H9 (cell line): Measurements from ENCODE around the gene GRIN2D. TPM values are rescaled to one million over a fixed set of nuclear protein-coding genes. Genes with fewer than 3 reads are reported as not detected.
A peak's percentile ranks its signal among the peaks of the same experiment; 100 is the strongest.

Experiments used
- DNase-seq: peaks from one replicate; pipeline ENCODE4 v3.0.0-alpha.2; 2017
- H2AFZ ChIP-seq: one replicate; pipeline ENCODE4 v1.6.1; 2013; ENCODE audit warnings: mild to moderate bottlenecking, low read length, control low read depth, moderate library complexity
- H2AK5ac ChIP-seq: 2 replicates; pipeline ENCODE4 v1.6.1; 2013; ENCODE audit warnings: low read length, control low read depth, mixed read lengths; ENCODE audit not compliant: insufficient read length
- H2BK120ac ChIP-seq: one replicate; pipeline ENCODE4 v1.6.1; 2013; ENCODE audit warnings: low read depth, mild to moderate bottlenecking, low read length, control low read depth, inconsistent platforms; ENCODE audit not compliant: poor library complexity, severe bottlenecking
- H2BK12ac ChIP-seq: 2 replicates; pipeline ENCODE4 v1.6.1; 2013; ENCODE audit warnings: low read length, control low read depth, mixed read lengths, low read depth; ENCODE audit not compliant: insufficient read length
- H2BK15ac ChIP-seq: 2 replicates; pipeline ENCODE4 v1.6.1; 2013; ENCODE audit warnings: low read depth, low read length, control low read depth
- H2BK20ac ChIP-seq: one replicate; pipeline ENCODE4 v1.6.1; 2013; ENCODE audit warnings: low read depth, mild to moderate bottlenecking, low read length, control low read depth, inconsistent platforms; ENCODE audit not compliant: poor library complexity, severe bottlenecking
- H2BK5ac ChIP-seq: 2 replicates; pipeline ENCODE4 v1.6.1; 2013; ENCODE audit warnings: low read length, control low read depth, mixed read lengths; ENCODE audit not compliant: insufficient read length
- H3K14ac ChIP-seq: 2 replicates; pipeline ENCODE4 v1.6.1; 2013; ENCODE audit warnings: low read length, control low read depth; ENCODE audit not compliant: insufficient read depth
- H3K18ac ChIP-seq: 2 replicates; pipeline ENCODE4 v1.6.1; 2013; ENCODE audit warnings: low read depth, mild to moderate bottlenecking, mixed read lengths, low read length, control low read depth; ENCODE audit not compliant: insufficient read length
- H3K23ac ChIP-seq: 2 replicates; pipeline ENCODE4 v1.6.1; 2013; ENCODE audit warnings: low read length, control low read depth, mixed read lengths, low read depth; ENCODE audit not compliant: insufficient read length
- H3K23me2 ChIP-seq: 2 replicates; pipeline ENCODE4 v1.6.1; 2013; ENCODE audit warnings: low read depth, mild to moderate bottlenecking, mixed read lengths, low read length, control low read depth; ENCODE audit not compliant: insufficient read length, poor library complexity, severe bottlenecking
- H3K27ac ChIP-seq: 2 replicates; pipeline ENCODE4 v1.5.1; 2013; ENCODE audit warnings: low read length, control low read depth, mixed read lengths, low read depth; ENCODE audit not compliant: insufficient read length
- H3K27me3 ChIP-seq: 2 replicates; pipeline ENCODE4 v1.6.1; 2013; ENCODE audit warnings: low read length, control low read depth, inconsistent platforms; ENCODE audit not compliant: insufficient read depth
- H3K4ac ChIP-seq: 2 replicates; pipeline ENCODE4 v1.6.1; 2013; ENCODE audit warnings: low read depth, mild to moderate bottlenecking, control low read depth, inconsistent platforms, low read length, moderate library complexity
- H3K4me1 ChIP-seq: 2 replicates; pipeline ENCODE4 v1.6.1; 2013; ENCODE audit warnings: low read length, control low read depth, inconsistent platforms; ENCODE audit not compliant: insufficient read depth
- H3K4me2 ChIP-seq: 2 replicates; pipeline ENCODE4 v1.6.1; 2013; ENCODE audit warnings: low read length, control low read depth, mixed read lengths; ENCODE audit not compliant: insufficient read length, insufficient read depth
- H3K56ac ChIP-seq: 2 replicates; pipeline ENCODE4 v1.6.1; 2013; ENCODE audit warnings: low read depth, mild to moderate bottlenecking, mixed read lengths, low read length, control low read depth; ENCODE audit not compliant: insufficient read length
- H3K79me1 ChIP-seq: 2 replicates; pipeline ENCODE4 v1.6.1; 2013; ENCODE audit warnings: low read depth, mild to moderate bottlenecking, moderate library complexity, low read length, control low read depth, inconsistent platforms; ENCODE audit not compliant: insufficient read depth, poor library complexity, severe bottlenecking
- H3K79me2 ChIP-seq: 2 replicates; pipeline ENCODE4 v1.6.1; 2013; ENCODE audit warnings: low read length, control low read depth, inconsistent platforms; ENCODE audit not compliant: insufficient read depth
- H3K9ac ChIP-seq: 2 replicates; pipeline ENCODE4 v1.6.1; 2013; ENCODE audit warnings: low read length, control low read depth, mixed read lengths; ENCODE audit not compliant: insufficient read length; ENCODE audit errors: extremely low read depth
- H3K9me3 ChIP-seq: one replicate; pipeline ENCODE4 v1.6.1; 2013; ENCODE audit warnings: low read depth, low read length, inconsistent platforms; ENCODE audit not compliant: control insufficient read depth
- H3T11ph ChIP-seq: one replicate; pipeline ENCODE4 v1.6.1; 2013; ENCODE audit warnings: mild to moderate bottlenecking, low read length, control low read depth, inconsistent platforms
- H4K20me1 ChIP-seq: one replicate; pipeline ENCODE4 v1.6.1; 2013; ENCODE audit not compliant: control insufficient read depth, insufficient read length, insufficient read depth
- H4K5ac ChIP-seq: 2 replicates; pipeline ENCODE4 v1.6.1; 2013; ENCODE audit warnings: low read depth, mild to moderate bottlenecking, mixed read lengths, low read length, control low read depth; ENCODE audit not compliant: insufficient read length
- H4K8ac ChIP-seq: replicated peaks from 2 replicates; pipeline ENCODE4 v1.6.1; 2013; ENCODE audit warnings: low read length, control low read depth, mixed read lengths, low read depth; ENCODE audit not compliant: insufficient read length
- H4K91ac ChIP-seq: 2 replicates; pipeline ENCODE4 v1.6.1; 2013; ENCODE audit warnings: low read depth, mild to moderate bottlenecking, moderate library complexity, mixed read lengths, low read length, control low read depth; ENCODE audit not compliant: insufficient read length
- H3K27ac Mint-ChIP-seq, 3 experiments: 2 replicates in 2 of 3; 3 replicates in 1 of 3; pipeline ENCODE4 v1.8.0; 2020 to 2021; ENCODE audit warnings: mixed read lengths in 3 of 3, mild to moderate bottlenecking in 1 of 3, moderate library complexity in 1 of 3
- H3K27me3 Mint-ChIP-seq: 2 replicates; pipeline ENCODE4 v1.8.0; 2021; ENCODE audit warnings: low read depth, mild to moderate bottlenecking, moderate library complexity, mixed read lengths
- H3K36me3 Mint-ChIP-seq, 3 experiments: 2 replicates in 2 of 3; 3 replicates in 1 of 3; pipeline ENCODE4 v1.8.0; 2020 to 2021; ENCODE audit warnings: low read depth in 3 of 3, mixed read lengths in 3 of 3; ENCODE audit not compliant: insufficient read depth in 1 of 3
- H3K4me1 Mint-ChIP-seq, 2 experiments: 2 replicates each; pipeline ENCODE4 v1.8.0; 2020; ENCODE audit warnings: mixed read lengths in 2 of 2
- H3K4me3 Mint-ChIP-seq, 2 experiments: 2 replicates in 1 of 2; 3 replicates in 1 of 2; pipeline ENCODE4 v1.8.0; 2020 to 2021; ENCODE audit warnings: mild to moderate bottlenecking in 2 of 2, mixed read lengths in 2 of 2, moderate library complexity in 1 of 2
- H3K9me3 Mint-ChIP-seq, 2 experiments: 2 replicates in 1 of 2; 3 replicates in 1 of 2; pipeline ENCODE4 v1.8.0; 2020; ENCODE audit warnings: mild to moderate bottlenecking in 2 of 2, mixed read lengths in 2 of 2, moderate library complexity in 1 of 2
- CTCF ChIP-seq: fragments of 200-600 bp; sonication (generic); conservative IDR thresholded peaks from 3 replicates; pipeline ENCODE4 v1.8.0; 2021; ENCODE audit warnings: antibody characterized with exemption, mild to moderate bottlenecking
- WGBS: extraction: QIAGEN DNeasy Blood & Tissue Kit; methylation state at CpG from one replicate; pipeline ENCODE4 v1.1.7; 2013; ENCODE audit warnings: missing lambda C conversion rate, low lambda C conversion rate, mixed read lengths; ENCODE audit not compliant: insufficient read length; ENCODE audit errors: extremely low coverage; 5-methylcytosine and 5-hydroxymethylcytosine counted together
- long read RNA-seq: library from polyadenylated mRNA; unstranded; transcript quantifications from one replicate; pipeline ENCODE4 v2.0.0, GENCODE V29; 2020
- total RNA-seq: library from RNA; stranded (reverse); gene quantifications from 2 replicates; pipeline ENCODE4 v1.2.1, GENCODE V29; 2021

GRIN2D gene
- total RNA-seq: 5.9 and 6.2 TPM in 2 replicates
- long read RNA-seq, partial matches to known transcripts: 3 of 18 reads
- long read RNA-seq, other reads (novel, unspliced or antisense): 15 of 18 reads

GRCh38 chr19:48393559-48394330 lies at the start of gene GRIN2D:
GRIN2D (plus strand) TSS chr19:48393668; CDS start chr19:48398393, 4,725 bp downstream.
- WGBS: no CpG with 5 or more reads among the region's 40 CpGs
- H3K27ac Mint-ChIP-seq: peak within 1 kb of the TSS in 1 of 3 experiments; percentile 86; a peak in 1 of 7 replicates
- peaks cover 6% of the 10 kb centered on the region; the same call in 1 of the 2 replicates for H3K4me1 ChIP-seq

More at GRCh38 chr19:48393559-48394330, at the start of gene GRIN2D:
- H3K4me2 ChIP-seq: peak within 1 kb of the TSS; percentile 72
- H3K23me2 ChIP-seq: peaks cover 13% of the 10 kb centered on the region
- H3K23ac ChIP-seq: no peak within 1 kb of the TSS
- no peak within 1 kb of the TSS for H3K14ac ChIP-seq
- no peak within 1 kb of the TSS for H3K9ac ChIP-seq
- H4K91ac ChIP-seq: no peak within 1 kb of the TSS
- H3K4me3 Mint-ChIP-seq: peak within 1 kb of the TSS; percentile 55 to 84
- no peak within 1 kb of the TSS for H3T11ph ChIP-seq
- H3K27me3 ChIP-seq: peaks cover 8% of the 10 kb centered on the region; the same call in 1 of the 2 replicates
- H2BK5ac ChIP-seq: no peak within 1 kb of the TSS
- no peak within 1 kb of the TSS for H4K8ac ChIP-seq
- H2AFZ ChIP-seq: no peak within 1 kb of the TSS
- H3K4me1 Mint-ChIP-seq: peaks cover 33 to 59% of the 10 kb centered on the region in 2 experiments
- DNase-seq: peak; percentile 64
- peaks cover 4 to 6% (median 6%) of the 10 kb centered on the region in 3 experiments; a peak in 5 of 7 replicates for H3K36me3 Mint-ChIP-seq
- TF ChIP-seq CTCF: peak; percentile 29; the same call in 1 of the 3 replicates
- no peak within 1 kb of the TSS for H2BK12ac ChIP-seq
- no peak within 1 kb of the TSS for H2BK20ac ChIP-seq
- H3K9me3 ChIP-seq: no peaks in the 10 kb centered on the region
- H3K4ac ChIP-seq: no peak within 1 kb of the TSS
- no peak within 1 kb of the TSS for H3K27ac ChIP-seq
- no peaks in the 10 kb centered on the region for H3K9me3 Mint-ChIP-seq
- H3K79me1 ChIP-seq: no peaks in the 10 kb centered on the region
- H4K5ac ChIP-seq: no peak within 1 kb of the TSS
- H3K79me2 ChIP-seq: no peaks in the 10 kb centered on the region; the same call in 1 of the 2 replicates
- no peaks in the 10 kb centered on the region for H4K20me1 ChIP-seq
- no peak within 1 kb of the TSS for H2BK120ac ChIP-seq
- H2BK15ac ChIP-seq: no peak within 1 kb of the TSS
- peaks cover 62% of the 10 kb centered on the region for H3K27me3 Mint-ChIP-seq
- no peak within 1 kb of the TSS for H3K18ac ChIP-seq
- no peak within 1 kb of the TSS for H3K56ac ChIP-seq
- H2AK5ac ChIP-seq: no peak within 1 kb of the TSS
